Urinary bladder (tissue), 4 donors: ENCODE data around the gene PRSS56. TPM values are rescaled to one million over a fixed set of nuclear protein-coding genes. Genes with fewer than 3 reads are reported as not detected.
"Not testable (repeated sequence)": the region's sequence is repeated elsewhere in the genome, so short reads cannot be mapped to it uniquely, and the experiment has no call there.

ENCODE experiments used
- DNase-seq: peaks from one replicate; pipeline ENCODE4 v3.0.0-alpha.2; 2015; ENCODE audit errors: extremely low spot score
- H3K27ac ChIP-seq: one replicate; pipeline ENCODE4 v1.5.1; 2013; ENCODE audit warnings: low read depth, mild to moderate bottlenecking, moderate library complexity
- H3K36me3 ChIP-seq: one replicate; pipeline ENCODE4 v1.6.1; 2013; ENCODE audit warnings: mild to moderate bottlenecking, moderate library complexity; ENCODE audit not compliant: insufficient read depth
- H3K4me1 ChIP-seq: one replicate; pipeline ENCODE4 v1.6.1; 2013; ENCODE audit warnings: mild to moderate bottlenecking, moderate library complexity; ENCODE audit not compliant: insufficient read depth
- H3K4me3 ChIP-seq: one replicate; pipeline ENCODE4 v1.5.1; 2013; ENCODE audit warnings: low read depth, low read length
- WGBS: extraction: QIAGEN DNeasy Blood & Tissue Kit; methylation state at CpG from one replicate; pipeline ENCODE4 v1.1.7; 2013; 5-methylcytosine and 5-hydroxymethylcytosine counted together
- polyA plus RNA-seq: library from polyadenylated mRNA; stranded (reverse); fragments of 200-250 nt; gene quantifications from one replicate; pipeline ENCODE4 v1.2.3, GENCODE V29; 2013
- total RNA-seq: library from RNA; depleted of rRNA; stranded (reverse); fragments of >200 nt; gene quantifications from one replicate; pipeline ENCODE4 v1.2.3, GENCODE V29; 2014
- donor health status: healthy with polysubstance abuse.
- donor health status: healthy.

PRSS56 gene
- total and polyA plus RNA-seq, 2 donors = not detected

DNA sequence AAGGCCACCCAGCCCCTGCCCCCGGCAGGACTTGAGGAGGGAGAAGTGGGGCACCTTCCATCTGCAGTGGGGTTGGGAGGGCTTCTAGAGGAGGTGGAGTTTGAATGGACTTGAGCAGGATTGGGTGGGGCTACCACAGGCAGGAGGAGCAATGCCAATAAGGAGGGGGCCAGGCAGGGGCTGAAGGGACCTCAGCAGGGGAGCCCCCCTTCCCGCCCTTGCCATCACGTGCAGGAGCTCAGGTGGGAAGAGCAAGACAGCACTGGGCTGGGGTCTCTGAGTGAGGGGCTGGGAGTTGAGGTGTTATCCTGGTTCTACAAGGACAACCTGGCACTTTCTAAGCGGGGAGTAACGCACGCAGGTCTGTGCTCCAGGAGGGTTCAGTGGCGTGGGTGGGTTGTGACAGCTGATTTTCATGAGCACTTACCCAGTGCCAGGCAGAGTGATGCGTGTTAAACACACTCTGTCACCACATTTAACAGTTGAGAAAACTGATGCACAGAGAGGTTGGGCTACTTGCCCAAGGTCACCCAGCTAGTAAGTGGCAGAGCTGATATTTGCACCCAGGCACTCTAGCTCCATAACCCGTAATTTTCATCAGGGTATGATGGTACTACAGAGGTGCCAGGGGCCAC is 10.6 kb downstream of the PRSS56 start:
- Histone ChIP-seq H3K4me1 (no peaks in the 10 kb centered on the region), H3K27ac (no peak overlapping the region), H3K4me3 (no peak overlapping the region), H3K36me3 (no peaks in the 10 kb centered on the region)
- DNase-seq = no peak
- WGBS = 78% methylated on average over 9 of the region's 9 CpGs

DNA sequence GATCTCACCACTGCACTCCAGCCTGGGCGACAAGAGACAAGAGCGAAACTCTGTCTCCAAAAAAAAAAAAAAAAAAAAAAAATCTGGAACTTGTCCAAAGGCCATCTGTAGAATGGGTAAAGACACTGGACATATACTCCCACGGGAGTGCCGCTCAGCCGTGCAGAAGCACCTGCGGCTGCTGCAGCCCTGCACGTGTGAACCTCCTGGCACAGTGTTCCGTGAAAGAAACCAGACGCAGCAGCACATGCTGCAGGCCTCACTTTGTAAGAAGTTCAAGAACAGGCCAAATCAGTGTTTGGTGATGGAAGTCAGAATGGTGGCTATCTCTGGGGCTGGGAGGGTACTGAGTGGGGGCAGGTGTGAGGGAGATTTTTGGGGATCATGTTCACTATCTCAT is 12.2 kb downstream of the PRSS56 start:
- H3K36me3 ChIP-seq = no peaks in the 10 kb centered on the region

DNA sequence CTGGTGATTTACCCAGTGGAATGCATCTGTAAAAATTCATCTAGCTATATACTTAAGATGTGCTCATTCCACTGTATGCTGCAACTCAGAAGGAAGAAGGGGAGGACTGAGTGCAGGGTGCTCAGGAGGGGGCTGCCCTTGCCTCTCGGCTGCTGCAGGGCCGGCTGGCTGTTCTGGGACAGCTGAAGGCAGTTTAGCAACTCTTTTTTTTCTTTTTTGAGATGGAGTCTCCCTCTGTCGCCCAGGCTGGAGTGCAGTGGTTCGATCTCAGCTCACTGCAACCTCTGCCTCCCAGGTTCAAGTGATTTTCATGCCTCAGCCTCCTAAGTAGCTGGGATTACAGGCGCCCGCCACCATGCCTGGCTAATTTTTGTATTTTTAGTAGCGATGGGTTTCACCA is 12.6 kb downstream of the PRSS56 start:
- DNase-seq, H3K27ac ChIP-seq, H3K36me3 ChIP-seq, H3K4me3 ChIP-seq, H3K4me1 ChIP-seq: not testable (repeated sequence)
- WGBS = 78% methylated on average over 7 of the region's 7 CpGs

More for the DNA sequence above, 12.2 kb downstream of the PRSS56 start:
- no peak overlapping the region for H3K4me3 ChIP-seq
- no peaks in the 10 kb centered on the region for H3K4me1 ChIP-seq
- no peak overlapping the region for H3K27ac ChIP-seq
- no peak for DNase-seq
- 45% methylated on average over 9 of the region's 9 CpGs for WGBS

DNA sequence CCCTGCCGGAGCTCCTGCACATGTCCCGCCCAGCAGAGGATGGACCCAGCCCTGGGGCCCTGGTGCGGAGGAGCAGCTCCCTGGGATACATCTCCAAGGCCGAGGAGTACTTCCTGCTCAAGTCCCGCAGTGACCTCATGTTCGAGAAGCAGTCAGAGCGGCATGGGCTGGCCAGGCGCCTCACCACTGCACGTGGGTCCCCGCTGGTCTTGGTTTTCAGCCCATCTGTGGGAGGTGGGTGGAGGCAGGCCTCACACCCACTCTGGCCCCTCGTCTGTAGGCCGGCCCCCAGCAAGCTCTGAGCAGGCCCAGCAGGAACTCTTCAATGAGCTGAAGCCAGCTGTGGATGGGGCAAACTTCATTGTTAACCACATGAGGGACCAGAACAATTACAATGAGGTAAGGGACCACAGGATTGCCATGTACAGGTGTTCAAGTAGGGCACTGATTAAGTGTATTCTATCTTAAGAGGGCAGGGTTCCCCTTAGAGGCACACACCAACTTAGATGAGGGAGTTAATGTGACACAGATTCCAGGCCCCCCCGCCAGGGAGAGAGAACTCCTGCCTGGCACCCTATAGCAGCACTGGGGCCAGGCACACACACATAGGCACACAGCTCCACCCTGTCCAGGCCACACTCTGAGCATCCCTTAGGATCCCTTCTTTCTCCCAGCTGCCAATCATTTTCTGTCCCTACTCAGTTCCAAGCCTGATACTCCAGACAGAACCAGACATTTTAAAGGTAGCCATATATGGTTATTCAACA is 13.9 kb downstream of the PRSS56 start:
- DNase-seq = no peak
- no peaks in the 10 kb centered on the region for H3K36me3 ChIP-seq
- WGBS = 71% methylated on average over 13 of the region's 13 CpGs
- H3K4me1 ChIP-seq = no peaks in the 10 kb centered on the region
- no peak overlapping the region for H3K4me3 ChIP-seq
- no peak overlapping the region for H3K27ac ChIP-seq

DNA sequence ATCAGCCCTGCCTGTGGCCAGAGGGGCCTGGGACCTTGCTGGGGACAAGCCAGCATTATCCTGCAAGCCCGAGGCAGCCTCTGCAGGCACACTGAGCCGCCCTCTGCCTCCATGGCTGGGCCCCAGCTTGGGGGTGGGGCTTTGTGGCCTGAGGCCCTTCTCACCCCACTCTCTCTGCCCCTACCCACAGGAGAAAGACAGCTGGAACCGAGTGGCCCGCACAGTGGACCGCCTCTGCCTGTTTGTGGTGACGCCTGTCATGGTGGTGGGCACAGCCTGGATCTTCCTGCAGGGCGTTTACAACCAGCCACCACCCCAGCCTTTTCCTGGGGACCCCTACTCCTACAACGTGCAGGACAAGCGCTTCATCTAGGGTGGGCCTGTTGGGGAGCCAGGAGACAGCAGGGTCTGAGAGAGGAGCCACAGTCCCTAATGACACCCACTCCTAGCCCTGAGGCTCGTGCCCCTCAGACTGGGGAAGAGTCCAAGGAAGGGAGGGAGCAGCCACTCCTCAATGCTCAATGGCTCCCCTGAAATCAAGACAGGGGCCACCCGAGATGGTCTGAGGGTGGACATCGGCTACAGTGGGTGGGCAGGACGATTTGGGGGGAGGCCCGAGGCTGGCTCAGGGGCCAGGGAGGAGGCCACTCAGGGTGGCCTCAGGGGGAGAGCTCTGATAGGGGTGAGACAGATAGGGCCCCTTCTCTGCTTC is 14.9 kb downstream of the PRSS56 start:
- no peaks in the 10 kb centered on the region for H3K36me3 ChIP-seq
- no peak overlapping the region for H3K27ac ChIP-seq
- H3K4me1 ChIP-seq = no peaks in the 10 kb centered on the region
- no peak overlapping the region for H3K4me3 ChIP-seq
- no peak for DNase-seq
- WGBS = 73% methylated on average over 14 of the region's 14 CpGs

DNA sequence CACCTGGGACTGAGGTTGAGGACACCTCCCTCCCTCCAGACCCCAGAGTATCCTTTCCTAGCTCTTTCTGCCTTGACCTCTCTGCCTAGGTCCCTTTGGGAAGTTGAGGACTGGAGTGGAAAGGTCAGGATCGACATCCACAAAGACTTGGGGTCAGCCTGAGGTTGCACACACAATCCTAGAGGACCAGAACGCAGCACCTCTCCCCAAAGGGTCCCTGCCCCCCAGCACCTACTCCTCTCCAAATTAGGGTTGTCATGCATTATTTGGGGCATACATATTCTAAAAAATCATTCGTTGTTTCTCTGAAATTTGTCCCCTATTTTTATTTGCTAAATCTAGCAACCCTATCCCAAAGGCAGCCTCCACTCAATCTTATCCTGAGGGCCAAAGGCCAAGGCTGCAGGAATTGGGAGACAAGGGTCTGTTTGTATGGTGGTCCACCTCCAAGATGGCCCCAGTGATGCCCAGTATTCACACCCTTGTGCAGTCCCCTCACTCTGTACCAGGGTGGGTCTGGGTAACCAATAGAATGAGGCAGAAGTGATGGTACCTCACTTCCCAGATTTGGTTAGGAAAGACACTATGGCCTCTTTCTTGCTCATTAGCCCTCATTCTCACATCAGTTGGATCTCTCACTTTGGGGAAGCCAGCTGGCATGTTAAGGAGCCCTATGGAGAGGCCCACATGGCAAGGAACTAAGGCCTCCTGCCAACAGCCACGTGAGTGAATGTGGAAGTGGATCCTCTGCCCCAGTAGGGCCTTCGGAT is 15.8 kb downstream of the PRSS56 start:
- DNase-seq = no peak
- Histone ChIP-seq H3K27ac (no peak overlapping the region), H3K4me1 (no peaks in the 10 kb centered on the region), H3K36me3 (no peaks in the 10 kb centered on the region), H3K4me3 (no peak overlapping the region)
- whole genome bisulfite sequencing = 90% methylated on average over 5 of the region's 5 CpGs

DNA sequence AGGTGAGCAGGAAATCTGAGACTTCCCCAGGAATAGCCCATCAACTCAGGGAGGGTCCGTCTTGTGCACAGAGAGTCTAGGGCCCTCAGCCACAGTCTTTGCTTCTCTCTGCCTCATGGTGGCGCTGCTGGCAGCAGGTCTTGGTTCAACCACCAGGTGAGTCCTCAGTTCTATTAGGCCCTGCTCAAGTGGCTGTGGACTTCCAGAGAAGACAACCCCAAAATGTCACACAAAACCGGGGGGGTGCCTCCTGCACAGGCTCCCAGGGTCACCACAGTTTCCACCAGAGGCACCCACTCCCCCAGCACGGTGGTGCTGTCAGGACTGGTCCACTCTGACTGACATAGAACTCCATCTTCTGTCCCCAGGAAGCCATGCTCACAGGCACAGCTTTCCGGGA is 16.9 kb downstream of the PRSS56 start:
- Histone ChIP-seq H3K27ac (no peak overlapping the region), H3K4me1 (no peaks in the 10 kb centered on the region), H3K4me3 (no peak overlapping the region), H3K36me3 (no peaks in the 10 kb centered on the region)
- DNase-seq = no peak
- WGBS = 67% methylated on average over 5 of the region's 5 CpGs

DNA sequence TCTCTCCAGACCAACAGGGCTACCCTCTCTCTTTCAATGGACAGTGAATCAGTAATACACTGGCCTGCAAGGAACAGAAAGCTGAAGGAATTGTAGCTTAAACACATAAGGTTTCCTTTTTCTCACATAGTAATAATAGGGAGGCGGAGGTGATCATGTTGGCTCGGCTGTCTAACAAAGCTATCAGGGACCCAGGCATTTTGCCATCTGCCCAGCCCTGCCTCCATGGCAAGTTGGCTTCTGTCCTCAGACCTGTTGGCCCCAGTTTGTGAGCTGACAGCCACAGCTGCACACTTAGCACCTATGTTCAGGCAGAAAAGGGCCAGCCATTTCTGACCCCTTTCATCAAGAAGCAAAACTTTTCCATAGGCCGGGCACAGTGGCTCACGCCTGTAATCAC is 17.3 kb downstream of the PRSS56 start:
- no peaks in the 10 kb centered on the region for H3K4me1 ChIP-seq
- no peak overlapping the region for H3K4me3 ChIP-seq
- H3K36me3 ChIP-seq = no peaks in the 10 kb centered on the region
- H3K27ac ChIP-seq = no peak overlapping the region
- DNase-seq = no peak
- 87% methylated on average over 4 of the region's 4 CpGs for WGBS

DNA sequence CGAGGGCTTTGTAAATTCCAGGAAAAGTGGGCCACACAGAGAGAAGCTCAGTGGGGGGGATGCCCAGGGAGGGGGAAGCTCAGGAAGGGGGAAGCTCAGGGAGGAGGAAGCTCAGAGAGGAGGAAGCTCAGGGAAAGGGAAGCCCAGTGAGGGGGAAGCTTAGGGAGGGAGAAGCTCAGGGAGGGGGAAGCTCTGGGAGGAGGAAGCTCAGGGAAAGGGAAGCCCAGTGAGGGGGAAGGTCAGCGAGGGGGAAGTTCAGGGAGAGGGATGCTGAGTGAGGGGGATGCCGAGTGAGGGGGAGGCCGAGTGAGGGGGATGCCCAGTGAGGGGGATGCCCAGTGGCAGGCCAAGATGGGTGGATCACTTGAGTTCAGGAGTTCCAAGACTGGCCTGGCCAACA is 18.5 kb downstream of the PRSS56 start:
- no peak for DNase-seq
- H3K4me3 ChIP-seq = no peak overlapping the region
- H3K36me3 ChIP-seq = no peaks in the 10 kb centered on the region
- no peaks in the 10 kb centered on the region for H3K4me1 ChIP-seq
- no peak overlapping the region for H3K27ac ChIP-seq
- WGBS = 26% methylated on average over 4 of the region's 4 CpGs

DNA sequence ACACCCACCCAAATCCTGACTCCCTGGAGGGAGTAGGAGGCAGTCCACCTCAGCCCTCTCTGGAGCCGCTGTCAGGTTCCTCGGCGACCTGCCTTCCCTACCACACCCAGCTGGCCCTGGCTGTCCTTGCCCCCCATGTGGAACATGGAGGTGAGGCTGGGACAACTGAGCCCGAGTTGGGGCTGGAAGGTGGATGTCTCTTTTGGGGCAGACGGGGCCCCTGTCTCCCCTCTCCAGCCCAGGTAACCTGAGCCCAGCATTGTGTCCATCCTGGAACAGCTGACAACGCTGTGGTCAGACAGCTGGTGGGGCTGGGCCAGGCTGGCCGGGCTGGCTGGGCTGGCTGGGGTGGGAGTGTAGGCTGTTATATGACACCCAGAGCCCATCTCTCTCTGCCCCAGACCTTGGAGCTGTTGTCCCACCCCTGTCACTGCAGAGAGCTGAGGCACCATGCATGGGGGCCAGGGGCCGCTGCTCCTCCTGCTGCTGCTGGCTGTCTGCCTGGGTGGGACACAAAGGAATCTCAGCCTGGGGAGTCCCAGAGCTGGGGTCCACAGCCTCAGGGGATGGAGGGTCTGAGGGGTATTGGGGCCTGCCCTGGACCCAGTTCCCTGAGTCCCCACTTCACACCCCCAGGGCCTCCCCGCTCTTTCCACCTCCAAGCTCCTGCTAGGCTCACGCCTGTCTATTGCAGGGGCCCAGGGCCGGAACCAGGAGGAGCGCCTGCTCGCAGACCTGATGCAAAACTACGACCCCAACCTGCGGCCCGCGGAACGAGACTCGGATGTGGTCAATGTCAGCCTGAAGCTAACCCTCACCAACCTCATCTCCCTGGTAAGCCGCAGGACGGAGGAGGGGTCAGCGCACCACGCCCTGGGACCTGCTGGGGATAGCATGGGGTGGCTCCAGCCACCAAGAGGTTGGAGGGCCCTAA is 19.4 kb downstream of the PRSS56 start, which contains the start of gene CHRNG:
CHRNG (plus strand) TSS at position 395 of the 934 bp plus-strand sequence; CDS start at position 451, 56 bp downstream.
- H3K4me3 ChIP-seq = no peak within 1 kb of the TSS
- DNase-seq = no peak
- no peak within 1 kb of the TSS for H3K27ac ChIP-seq
- H3K4me1 ChIP-seq = no peaks in the 10 kb centered on the region
- no peaks in the 10 kb centered on the region for H3K36me3 ChIP-seq
- 45% methylated on average over 23 of the region's 23 CpGs for WGBS

DNA sequence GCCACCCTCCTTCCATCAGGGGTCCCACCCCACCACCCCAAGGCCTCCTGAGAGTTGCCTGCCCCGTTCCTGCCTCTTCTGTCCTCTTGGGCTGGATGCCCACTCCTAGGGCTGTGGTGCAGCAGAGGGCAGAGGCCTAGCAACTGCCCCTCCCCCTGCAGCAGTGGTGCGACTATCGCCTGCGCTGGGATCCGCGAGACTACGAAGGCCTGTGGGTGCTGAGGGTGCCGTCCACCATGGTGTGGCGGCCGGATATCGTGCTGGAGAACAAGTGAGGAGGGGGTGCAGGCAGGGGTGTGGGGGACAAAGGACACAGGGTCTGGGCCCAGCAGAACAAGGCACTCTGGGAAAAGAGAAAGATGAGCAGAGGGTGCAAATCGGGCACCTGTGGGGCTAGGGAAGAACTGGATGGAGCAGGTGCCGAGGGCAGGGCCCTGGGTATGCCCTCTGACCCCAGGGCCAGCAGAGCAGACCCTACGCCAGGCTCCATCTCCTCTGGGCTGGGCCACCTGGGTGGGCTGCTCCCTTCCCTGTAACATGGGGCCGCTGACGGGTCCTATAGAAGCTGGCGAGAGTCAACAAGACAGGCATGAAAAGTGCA is 20.4 kb downstream of the PRSS56 start:
- WGBS = 84% methylated on average over 17 of the region's 17 CpGs
- Histone ChIP-seq H3K36me3 (no peaks in the 10 kb centered on the region), H3K4me1 (no peaks in the 10 kb centered on the region), H3K27ac (no peak overlapping the region), H3K4me3 (no peak overlapping the region)
- DNase-seq = no peak

DNA sequence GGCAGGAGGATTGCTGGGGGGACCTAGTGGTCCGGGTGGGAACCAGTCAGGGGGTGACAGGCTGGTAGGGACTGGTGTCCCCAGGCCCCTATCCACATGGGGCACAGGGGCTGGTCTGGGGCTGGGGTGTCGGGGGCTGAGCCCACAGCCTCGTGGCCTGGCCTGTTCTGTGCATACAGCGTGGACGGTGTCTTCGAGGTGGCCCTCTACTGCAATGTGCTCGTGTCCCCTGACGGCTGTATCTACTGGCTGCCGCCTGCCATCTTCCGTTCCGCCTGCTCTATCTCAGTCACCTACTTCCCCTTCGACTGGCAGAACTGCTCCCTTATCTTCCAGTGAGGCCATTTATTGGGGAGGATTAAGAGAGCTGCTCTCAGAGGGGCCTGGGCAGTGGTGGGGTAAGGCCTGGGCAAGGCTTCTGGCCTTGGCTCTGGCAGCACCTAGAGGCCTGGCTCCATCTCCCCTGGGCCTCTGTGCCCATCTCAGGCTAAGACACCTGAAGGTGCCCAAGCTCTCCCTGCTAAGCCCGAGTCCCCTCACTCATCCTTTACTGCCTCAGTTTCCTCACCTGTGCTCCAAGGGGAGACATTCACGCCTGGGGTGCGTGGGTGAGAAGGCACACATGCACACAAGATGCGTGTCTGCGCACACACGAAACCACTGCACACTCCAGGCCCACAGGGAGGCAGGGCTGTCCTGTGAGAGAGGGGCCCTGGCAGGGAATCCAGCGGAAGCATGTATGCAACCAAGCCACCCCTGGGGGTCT is 21.2 kb downstream of the PRSS56 start:
- H3K4me1 ChIP-seq = no peaks in the 10 kb centered on the region
- H3K4me3 ChIP-seq = no peak overlapping the region
- WGBS = 55% methylated on average over 19 of the region's 19 CpGs
- no peak overlapping the region for H3K27ac ChIP-seq
- H3K36me3 ChIP-seq = no peaks in the 10 kb centered on the region
- DNase-seq = no peak
